OCI-LY7 (cell line): Measurements from ENCODE around the gene STMN1. TPM values are rescaled to one million over a fixed set of nuclear protein-coding genes. Genes with fewer than 3 reads are reported as not detected.

Source experiments
- BruUV-seq: library from RNA; stranded (reverse); fragments of 400-500 nt; replicated peaks from 2 replicates; lab custom pipeline; 2021; lab: Mats Ljungman, UMichigan
- CTCF ChIA-PET: fragments of 300-600 bp; sonication (Branson Sonifier 250); formaldehyde crosslinking; loops from one replicate; lab custom pipeline; 2022; ENCODE audit warnings: antibody characterized with exemption; ENCODE audit not compliant: unreplicated experiment; lab: Charles Lee
- POLR2A ChIA-PET: fragments of 300-600 bp; sonication (Branson Sonifier 250); formaldehyde crosslinking; loops from one replicate; lab custom pipeline; 2022; ENCODE audit warnings: antibody characterized with exemption; lab: Charles Lee
- DNase-seq: peaks from one replicate; pipeline ENCODE4 v3.0.0-alpha.2; 2015; ENCODE audit warnings: low spot score
- H2AFZ ChIP-seq: fragments of 200-600 bp; sonication (generic), shearing (Covaris generic); 2 replicates; pipeline ENCODE4 v1.6.1; 2014; ENCODE audit warnings: mild to moderate bottlenecking, antibody characterized with exemption, low read length, moderate library complexity
- H3K27ac ChIP-seq: fragments of 200-600 bp; sonication (generic); 2 replicates; pipeline ENCODE4 v1.5.1; 2014; ENCODE audit warnings: mixed run types, low read depth, mild to moderate bottlenecking, moderate library complexity, low read length, inconsistent platforms; ENCODE audit not compliant: poor library complexity, severe bottlenecking
- H3K36me3 ChIP-seq: fragments of 200-600 bp; sonication (generic); 2 replicates; pipeline ENCODE4 v1.6.1; 2014; ENCODE audit warnings: mild to moderate bottlenecking, antibody characterized with exemption, low read length, moderate library complexity, mixed read lengths; ENCODE audit not compliant: insufficient read depth
- H3K4me1 ChIP-seq: fragments of 200-600 bp; sonication (generic); 2 replicates; pipeline ENCODE4 v1.5.1; 2014; ENCODE audit warnings: mild to moderate bottlenecking, low read length; ENCODE audit not compliant: insufficient read depth, poor library complexity, severe bottlenecking
- H3K4me2 ChIP-seq: fragments of 200-600 bp; sonication (generic); 2 replicates; pipeline ENCODE4 v1.6.1; 2014; ENCODE audit warnings: mild to moderate bottlenecking, low read length
- H3K4me3 ChIP-seq: fragments of 200-600 bp; sonication (generic); 2 replicates; pipeline ENCODE4 v1.5.1; 2014; ENCODE audit warnings: mild to moderate bottlenecking, low read depth, low read length; ENCODE audit not compliant: poor library complexity, severe bottlenecking
- H3K79me2 ChIP-seq: fragments of 200-600 bp; sonication (generic); 2 replicates; pipeline ENCODE4 v1.6.1; 2016; ENCODE audit warnings: low read depth, mild to moderate bottlenecking, low read length, moderate library complexity, mixed read lengths; ENCODE audit not compliant: insufficient read depth
- H3K9me2 ChIP-seq: fragments of 200-600 bp; sonication (generic); 2 replicates; pipeline ENCODE4 v1.6.1; 2016; ENCODE audit warnings: mild to moderate bottlenecking, low read length, mixed read lengths; ENCODE audit not compliant: insufficient read depth
- H3K9me3 ChIP-seq: fragments of 200-600 bp; sonication (generic); 2 replicates; pipeline ENCODE4 v1.6.1; 2014; ENCODE audit warnings: mild to moderate bottlenecking, mixed run types, low read length, mixed read lengths
- H4K20me1 ChIP-seq: fragments of 200-600 bp; sonication (generic); 2 replicates; pipeline ENCODE4 v1.6.1; 2014; ENCODE audit warnings: mild to moderate bottlenecking, antibody characterized with exemption, low read length, moderate library complexity, mixed read lengths; ENCODE audit not compliant: insufficient read depth
- EZH2phosphoT487 ChIP-seq: fragments of 200-600 bp; sonication (generic); IDR thresholded peaks from 2 replicates; pipeline ENCODE4 v1.6.1; 2018; ENCODE audit warnings: low read depth, borderline replicate concordance, mild to moderate bottlenecking, mixed run types, antibody characterized with exemption, low read length, moderate library complexity, mixed read lengths
- intact Hi-C: fragments of 100-400 bp; cut with micrococcal nuclease; formaldehyde crosslinking; loops from one replicate; pipeline ENCODE4 v1.10.0; 2022; ENCODE audit not compliant: unreplicated experiment
- total RNA-seq, 2 experiments: library from RNA; depleted of rRNA in 1 of 2; stranded (reverse); fragments of >200 nt in 1 of 2; shearing (Covaris generic) in 1 of 2; gene quantifications; 2 replicates each; pipeline ENCODE4 v1.2.3, GENCODE V29; 2014 to 2022
- TF ChIP-seq, protein P1 (sequence below): fragments of 200-600 bp; sonication (generic); conservative IDR thresholded peaks from 2 replicates; pipeline ENCODE4 v1.5.1; 2014; ENCODE audit warnings: mild to moderate bottlenecking, antibody characterized with exemption, low read length, moderate library complexity, mixed read lengths

STMN1 gene
- total RNA-seq, 2 experiments from 2014 or later, result 730 to 847 TPM

DNA sequence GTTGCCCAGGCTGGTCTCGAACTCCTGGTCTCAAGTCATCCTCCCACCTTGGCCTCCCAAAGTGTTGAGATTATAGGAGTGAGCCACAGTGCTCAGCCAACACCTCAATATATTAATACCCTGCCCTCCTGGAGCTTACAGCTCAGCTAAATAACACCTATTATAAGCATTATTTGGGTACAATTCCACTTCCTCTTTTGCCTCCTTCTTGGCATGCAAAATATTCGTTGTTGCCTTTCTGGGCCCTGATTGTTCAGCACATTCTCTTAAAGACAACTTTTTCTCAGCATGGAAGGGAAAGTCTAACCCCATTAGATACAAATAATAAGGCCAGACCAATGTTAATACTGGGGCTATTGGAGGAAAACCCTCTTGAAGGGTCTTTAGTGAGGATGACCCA, 33.5 kb downstream of the STMN1 start:
- TF ChIP-seq, protein P1, sequence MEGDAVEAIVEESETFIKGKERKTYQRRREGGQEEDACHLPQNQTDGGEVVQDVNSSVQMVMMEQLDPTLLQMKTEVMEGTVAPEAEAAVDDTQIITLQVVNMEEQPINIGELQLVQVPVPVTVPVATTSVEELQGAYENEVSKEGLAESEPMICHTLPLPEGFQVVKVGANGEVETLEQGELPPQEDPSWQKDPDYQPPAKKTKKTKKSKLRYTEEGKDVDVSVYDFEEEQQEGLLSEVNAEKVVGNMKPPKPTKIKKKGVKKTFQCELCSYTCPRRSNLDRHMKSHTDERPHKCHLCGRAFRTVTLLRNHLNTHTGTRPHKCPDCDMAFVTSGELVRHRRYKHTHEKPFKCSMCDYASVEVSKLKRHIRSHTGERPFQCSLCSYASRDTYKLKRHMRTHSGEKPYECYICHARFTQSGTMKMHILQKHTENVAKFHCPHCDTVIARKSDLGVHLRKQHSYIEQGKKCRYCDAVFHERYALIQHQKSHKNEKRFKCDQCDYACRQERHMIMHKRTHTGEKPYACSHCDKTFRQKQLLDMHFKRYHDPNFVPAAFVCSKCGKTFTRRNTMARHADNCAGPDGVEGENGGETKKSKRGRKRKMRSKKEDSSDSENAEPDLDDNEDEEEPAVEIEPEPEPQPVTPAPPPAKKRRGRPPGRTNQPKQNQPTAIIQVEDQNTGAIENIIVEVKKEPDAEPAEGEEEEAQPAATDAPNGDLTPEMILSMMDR, result no peak
- no peak for TF ChIP-seq EZH2phosphoT487
- Histone ChIP-seq H3K4me3 (peak overlapping the region; percentile 4), H3K9me2 (no peaks in the 10 kb centered on the region), H3K9me3 (no peaks in the 10 kb centered on the region), H2AFZ (peak overlapping the region; percentile 43; the same call in 1 of the 2 replicates), H3K36me3 (no peaks in the 10 kb centered on the region), H3K79me2 (no peaks in the 10 kb centered on the region), H3K4me1 (peaks cover 45% of the 10 kb centered on the region), H3K4me2 (peak overlapping the region; percentile 55), H3K27ac (peak overlapping the region; percentile 16), H4K20me1 (no peaks in the 10 kb centered on the region)
- CTCF ChIA-PET, result interaction anchor here (0.5 kb wide), 1 partner anchor 139 kb away, joined by 3 read pairs; no protein-coding TSS in a partner anchor
- no TSS peak for BruUV-seq
- intact Hi-C loops, result no loop called here
- POLR2A ChIA-PET, result interaction anchor here (0.6 kb wide), 3 partner anchors 12 to 627 kb away, joined by 3 read pairs; no protein-coding TSS in a partner anchor
- DNase-seq, result peak; percentile 53

DNA sequence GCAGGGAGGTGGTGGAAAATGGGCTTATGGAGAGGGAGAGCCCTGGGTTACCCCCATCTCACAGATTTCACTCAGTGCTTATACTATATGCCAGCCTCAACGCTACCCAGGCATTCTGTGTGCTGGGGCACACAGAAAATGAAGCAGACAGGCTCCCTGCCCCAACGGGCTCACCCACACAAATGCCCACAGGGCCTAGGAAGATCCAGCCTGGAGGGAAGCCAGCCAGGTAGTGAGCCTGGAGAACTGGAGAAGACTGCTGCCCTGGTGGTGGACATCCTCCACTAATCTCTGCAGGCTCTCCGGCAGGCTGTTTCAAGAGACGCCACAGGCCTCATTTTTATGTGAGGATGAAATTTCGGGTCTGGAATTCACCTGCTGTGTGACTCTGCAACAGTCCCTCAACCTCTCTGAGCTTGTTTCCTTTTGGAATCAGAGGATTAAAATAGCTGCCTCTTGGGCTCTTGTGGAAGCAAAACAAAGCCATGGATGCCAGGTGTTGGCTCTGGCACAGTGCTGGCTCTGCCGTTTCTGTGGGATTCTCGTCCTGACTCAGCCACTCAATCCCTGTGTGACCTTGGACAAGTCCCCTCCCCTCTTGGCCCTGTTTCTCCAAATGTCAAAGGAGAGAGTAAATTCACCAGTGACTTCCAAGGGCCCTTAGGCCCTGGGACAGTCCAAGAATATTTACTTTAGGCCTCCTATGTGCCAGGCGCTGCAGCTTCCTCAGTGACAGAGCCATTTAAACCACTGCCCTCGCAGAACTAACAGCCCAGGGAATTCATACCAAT, 34.3 kb downstream of the STMN1 start:
- Histone ChIP-seq H3K9me2 (no peaks in the 10 kb centered on the region), H3K9me3 (no peaks in the 10 kb centered on the region), H3K4me2 (peak overlapping the region; percentile 55), H3K4me3 (no peak overlapping the region), H3K4me1 (peaks cover 45% of the 10 kb centered on the region), H2AFZ (no peak overlapping the region), H3K79me2 (no peaks in the 10 kb centered on the region), H4K20me1 (no peaks in the 10 kb centered on the region), H3K27ac (no peak overlapping the region), H3K36me3 (no peaks in the 10 kb centered on the region)
- no peak for DNase-seq
- intact Hi-C loops, result no loop called here
- TF ChIP-seq, protein P1, result no peak
- no peak for TF ChIP-seq EZH2phosphoT487
- ChIA-PET POLR2A (interaction anchor here (0.6 kb wide), 2 partner anchors 210 to 627 kb away, joined by 3 read pairs; no protein-coding TSS in a partner anchor), CTCF (no interaction called here)
- no TSS peak for BruUV-seq
